Measurements from ENCODE around the gene PARK7.
A peak's percentile ranks its signal among the peaks of the same experiment; 100 is the strongest.

DNA sequence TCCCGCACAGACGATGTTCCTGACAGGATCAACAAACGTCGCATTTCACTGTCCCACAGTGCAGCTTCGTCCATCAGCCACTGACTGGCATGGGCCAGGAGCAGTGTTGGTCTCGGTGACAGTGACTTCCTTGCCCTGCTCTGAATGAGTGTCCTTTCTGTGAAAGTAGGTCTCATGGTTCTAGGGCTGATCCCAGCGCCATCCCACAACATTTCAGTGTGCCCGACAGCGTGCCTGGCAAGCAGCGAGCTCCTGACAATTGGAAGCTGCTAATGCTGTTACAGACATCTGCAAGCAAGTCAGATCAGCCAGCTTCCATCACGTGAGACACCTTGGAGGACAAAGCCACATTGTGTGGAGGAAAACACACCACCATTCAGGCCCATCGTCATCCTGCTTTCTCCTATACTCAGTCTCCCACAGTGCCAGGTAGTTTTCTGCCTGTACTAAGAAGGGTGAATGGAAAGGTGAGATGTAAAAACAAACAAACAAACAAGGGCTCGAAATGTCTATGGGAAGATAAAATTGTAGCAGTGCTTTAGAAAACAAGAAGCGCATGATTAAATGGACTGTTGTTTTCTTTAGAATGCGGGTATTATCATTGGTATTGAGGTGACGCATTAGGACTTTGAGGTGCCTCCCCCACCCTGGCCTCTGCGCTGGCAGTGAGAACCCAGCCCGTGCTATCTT is 42.7 kb downstream of the PARK7 start:
- TF ChIP-seq, protein P1, sequence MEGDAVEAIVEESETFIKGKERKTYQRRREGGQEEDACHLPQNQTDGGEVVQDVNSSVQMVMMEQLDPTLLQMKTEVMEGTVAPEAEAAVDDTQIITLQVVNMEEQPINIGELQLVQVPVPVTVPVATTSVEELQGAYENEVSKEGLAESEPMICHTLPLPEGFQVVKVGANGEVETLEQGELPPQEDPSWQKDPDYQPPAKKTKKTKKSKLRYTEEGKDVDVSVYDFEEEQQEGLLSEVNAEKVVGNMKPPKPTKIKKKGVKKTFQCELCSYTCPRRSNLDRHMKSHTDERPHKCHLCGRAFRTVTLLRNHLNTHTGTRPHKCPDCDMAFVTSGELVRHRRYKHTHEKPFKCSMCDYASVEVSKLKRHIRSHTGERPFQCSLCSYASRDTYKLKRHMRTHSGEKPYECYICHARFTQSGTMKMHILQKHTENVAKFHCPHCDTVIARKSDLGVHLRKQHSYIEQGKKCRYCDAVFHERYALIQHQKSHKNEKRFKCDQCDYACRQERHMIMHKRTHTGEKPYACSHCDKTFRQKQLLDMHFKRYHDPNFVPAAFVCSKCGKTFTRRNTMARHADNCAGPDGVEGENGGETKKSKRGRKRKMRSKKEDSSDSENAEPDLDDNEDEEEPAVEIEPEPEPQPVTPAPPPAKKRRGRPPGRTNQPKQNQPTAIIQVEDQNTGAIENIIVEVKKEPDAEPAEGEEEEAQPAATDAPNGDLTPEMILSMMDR (conservative IDR thresholded peaks at IDR 0.05; ENCODE audit: low read depth in 2 of 2): no peak
- TF ChIP-seq, protein P2, sequence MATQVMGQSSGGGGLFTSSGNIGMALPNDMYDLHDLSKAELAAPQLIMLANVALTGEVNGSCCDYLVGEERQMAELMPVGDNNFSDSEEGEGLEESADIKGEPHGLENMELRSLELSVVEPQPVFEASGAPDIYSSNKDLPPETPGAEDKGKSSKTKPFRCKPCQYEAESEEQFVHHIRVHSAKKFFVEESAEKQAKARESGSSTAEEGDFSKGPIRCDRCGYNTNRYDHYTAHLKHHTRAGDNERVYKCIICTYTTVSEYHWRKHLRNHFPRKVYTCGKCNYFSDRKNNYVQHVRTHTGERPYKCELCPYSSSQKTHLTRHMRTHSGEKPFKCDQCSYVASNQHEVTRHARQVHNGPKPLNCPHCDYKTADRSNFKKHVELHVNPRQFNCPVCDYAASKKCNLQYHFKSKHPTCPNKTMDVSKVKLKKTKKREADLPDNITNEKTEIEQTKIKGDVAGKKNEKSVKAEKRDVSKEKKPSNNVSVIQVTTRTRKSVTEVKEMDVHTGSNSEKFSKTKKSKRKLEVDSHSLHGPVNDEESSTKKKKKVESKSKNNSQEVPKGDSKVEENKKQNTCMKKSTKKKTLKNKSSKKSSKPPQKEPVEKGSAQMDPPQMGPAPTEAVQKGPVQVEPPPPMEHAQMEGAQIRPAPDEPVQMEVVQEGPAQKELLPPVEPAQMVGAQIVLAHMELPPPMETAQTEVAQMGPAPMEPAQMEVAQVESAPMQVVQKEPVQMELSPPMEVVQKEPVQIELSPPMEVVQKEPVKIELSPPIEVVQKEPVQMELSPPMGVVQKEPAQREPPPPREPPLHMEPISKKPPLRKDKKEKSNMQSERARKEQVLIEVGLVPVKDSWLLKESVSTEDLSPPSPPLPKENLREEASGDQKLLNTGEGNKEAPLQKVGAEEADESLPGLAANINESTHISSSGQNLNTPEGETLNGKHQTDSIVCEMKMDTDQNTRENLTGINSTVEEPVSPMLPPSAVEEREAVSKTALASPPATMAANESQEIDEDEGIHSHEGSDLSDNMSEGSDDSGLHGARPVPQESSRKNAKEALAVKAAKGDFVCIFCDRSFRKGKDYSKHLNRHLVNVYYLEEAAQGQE (IDR thresholded peaks at IDR 0.05; ENCODE audit: unreplicated experiment): no peak
- TF ChIP-seq EZH2 (IDR thresholded peaks at IDR 0.05; ENCODE audit: low read depth, unreplicated experiment) (no peak), POLR2AphosphoS5 (IDR thresholded peaks at IDR 0.05; ENCODE audit: low read depth) (no peak), JUNB (IDR thresholded peaks at IDR 0.05; ENCODE audit: unreplicated experiment) (no peak), EZH2phosphoT487 (IDR thresholded peaks at IDR 0.05; ENCODE audit: unreplicated experiment) (no peak), CREB1 (CRISPR knock-in tag; IDR thresholded peaks at IDR 0.05; ENCODE audit: low read depth) (0 out of 2 replicates have a peak, but pooled peaks have one; percentile 14), ZNF114 (CRISPR knock-in tag; IDR thresholded peaks at IDR 0.05) (no peak), ZNF331 (CRISPR knock-in tag; IDR thresholded peaks at IDR 0.05; ENCODE audit: low read depth) (no peak), STAT1 (IDR thresholded peaks at IDR 0.05; ENCODE audit: unreplicated experiment) (no peak), NANOG (IDR thresholded peaks at IDR 0.05; ENCODE audit: borderline replicate concordance) (no peak)
- TF ChIP-seq, protein P3, sequence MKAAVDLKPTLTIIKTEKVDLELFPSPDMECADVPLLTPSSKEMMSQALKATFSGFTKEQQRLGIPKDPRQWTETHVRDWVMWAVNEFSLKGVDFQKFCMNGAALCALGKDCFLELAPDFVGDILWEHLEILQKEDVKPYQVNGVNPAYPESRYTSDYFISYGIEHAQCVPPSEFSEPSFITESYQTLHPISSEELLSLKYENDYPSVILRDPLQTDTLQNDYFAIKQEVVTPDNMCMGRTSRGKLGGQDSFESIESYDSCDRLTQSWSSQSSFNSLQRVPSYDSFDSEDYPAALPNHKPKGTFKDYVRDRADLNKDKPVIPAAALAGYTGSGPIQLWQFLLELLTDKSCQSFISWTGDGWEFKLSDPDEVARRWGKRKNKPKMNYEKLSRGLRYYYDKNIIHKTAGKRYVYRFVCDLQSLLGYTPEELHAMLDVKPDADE (IDR thresholded peaks at IDR 0.05): no peak
- TF ChIP-seq, protein P4, sequence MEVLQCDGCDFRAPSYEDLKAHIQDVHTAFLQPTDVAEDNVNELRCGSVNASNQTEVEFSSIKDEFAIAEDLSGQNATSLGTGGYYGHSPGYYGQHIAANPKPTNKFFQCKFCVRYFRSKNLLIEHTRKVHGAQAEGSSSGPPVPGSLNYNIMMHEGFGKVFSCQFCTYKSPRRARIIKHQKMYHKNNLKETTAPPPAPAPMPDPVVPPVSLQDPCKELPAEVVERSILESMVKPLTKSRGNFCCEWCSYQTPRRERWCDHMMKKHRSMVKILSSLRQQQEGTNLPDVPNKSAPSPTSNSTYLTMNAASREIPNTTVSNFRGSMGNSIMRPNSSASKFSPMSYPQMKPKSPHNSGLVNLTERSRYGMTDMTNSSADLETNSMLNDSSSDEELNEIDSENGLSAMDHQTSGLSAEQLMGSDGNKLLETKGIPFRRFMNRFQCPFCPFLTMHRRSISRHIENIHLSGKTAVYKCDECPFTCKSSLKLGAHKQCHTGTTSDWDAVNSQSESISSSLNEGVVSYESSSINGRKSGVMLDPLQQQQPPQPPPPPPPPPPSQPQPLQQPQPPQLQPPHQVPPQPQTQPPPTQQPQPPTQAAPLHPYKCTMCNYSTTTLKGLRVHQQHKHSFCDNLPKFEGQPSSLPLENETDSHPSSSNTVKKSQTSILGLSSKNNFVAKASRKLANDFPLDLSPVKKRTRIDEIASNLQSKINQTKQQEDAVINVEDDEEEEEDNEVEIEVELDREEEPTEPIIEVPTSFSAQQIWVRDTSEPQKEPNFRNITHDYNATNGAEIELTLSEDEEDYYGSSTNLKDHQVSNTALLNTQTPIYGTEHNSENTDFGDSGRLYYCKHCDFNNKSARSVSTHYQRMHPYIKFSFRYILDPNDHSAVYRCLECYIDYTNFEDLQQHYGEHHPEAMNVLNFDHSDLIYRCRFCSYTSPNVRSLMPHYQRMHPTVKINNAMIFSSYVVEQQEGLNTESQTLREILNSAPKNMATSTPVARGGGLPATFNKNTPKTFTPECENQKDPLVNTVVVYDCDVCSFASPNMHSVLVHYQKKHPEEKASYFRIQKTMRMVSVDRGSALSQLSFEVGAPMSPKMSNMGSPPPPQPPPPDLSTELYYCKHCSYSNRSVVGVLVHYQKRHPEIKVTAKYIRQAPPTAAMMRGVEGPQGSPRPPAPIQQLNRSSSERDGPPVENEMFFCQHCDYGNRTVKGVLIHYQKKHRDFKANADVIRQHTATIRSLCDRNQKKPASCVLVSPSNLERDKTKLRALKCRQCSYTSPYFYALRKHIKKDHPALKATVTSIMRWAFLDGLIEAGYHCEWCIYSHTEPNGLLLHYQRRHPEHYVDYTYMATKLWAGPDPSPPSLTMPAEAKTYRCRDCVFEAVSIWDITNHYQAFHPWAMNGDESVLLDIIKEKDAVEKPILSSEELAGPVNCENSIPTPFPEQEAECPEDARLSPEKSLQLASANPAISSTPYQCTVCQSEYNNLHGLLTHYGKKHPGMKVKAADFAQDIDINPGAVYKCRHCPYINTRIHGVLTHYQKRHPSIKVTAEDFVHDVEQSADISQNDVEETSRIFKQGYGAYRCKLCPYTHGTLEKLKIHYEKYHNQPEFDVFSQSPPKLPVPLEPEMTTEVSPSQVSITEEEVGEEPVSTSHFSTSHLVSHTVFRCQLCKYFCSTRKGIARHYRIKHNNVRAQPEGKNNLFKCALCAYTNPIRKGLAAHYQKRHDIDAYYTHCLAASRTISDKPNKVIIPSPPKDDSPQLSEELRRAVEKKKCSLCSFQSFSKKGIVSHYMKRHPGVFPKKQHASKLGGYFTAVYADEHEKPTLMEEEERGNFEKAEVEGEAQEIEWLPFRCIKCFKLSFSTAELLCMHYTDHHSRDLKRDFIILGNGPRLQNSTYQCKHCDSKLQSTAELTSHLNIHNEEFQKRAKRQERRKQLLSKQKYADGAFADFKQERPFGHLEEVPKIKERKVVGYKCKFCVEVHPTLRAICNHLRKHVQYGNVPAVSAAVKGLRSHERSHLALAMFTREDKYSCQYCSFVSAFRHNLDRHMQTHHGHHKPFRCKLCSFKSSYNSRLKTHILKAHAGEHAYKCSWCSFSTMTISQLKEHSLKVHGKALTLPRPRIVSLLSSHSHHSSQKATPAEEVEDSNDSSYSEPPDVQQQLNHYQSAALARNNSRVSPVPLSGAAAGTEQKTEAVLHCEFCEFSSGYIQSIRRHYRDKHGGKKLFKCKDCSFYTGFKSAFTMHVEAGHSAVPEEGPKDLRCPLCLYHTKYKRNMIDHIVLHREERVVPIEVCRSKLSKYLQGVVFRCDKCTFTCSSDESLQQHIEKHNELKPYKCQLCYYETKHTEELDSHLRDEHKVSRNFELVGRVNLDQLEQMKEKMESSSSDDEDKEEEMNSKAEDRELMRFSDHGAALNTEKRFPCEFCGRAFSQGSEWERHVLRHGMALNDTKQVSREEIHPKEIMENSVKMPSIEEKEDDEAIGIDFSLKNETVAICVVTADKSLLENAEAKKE (CRISPR knock-in tag; IDR thresholded peaks at IDR 0.05): no peak

All from GM23338 (cell line).